Aorta (tissue), 5 donors: ENCODE data around the gene KLHDC4. TPM values are rescaled to one million over a fixed set of nuclear protein-coding genes. Genes with fewer than 3 reads are reported as not detected.

Source experiments
- ATAC-seq: fragments of 200-7000 bp; cut with Tn5 transposase; one replicate; pipeline ENCODE4 v1.9.1; 2022; ENCODE audit warnings: moderate library complexity; ENCODE audit not compliant: low FRiP score
- DNase-seq, 2 donors: peaks; one replicate each; pipeline ENCODE4 v3.0.0-alpha.2; 2020
- H3K27ac ChIP-seq, 2 donors: one replicate each; pipeline ENCODE4 v1.5.1; 2013; ENCODE audit warnings: low read length in 2 of 2, mild to moderate bottlenecking in 2 of 2, moderate library complexity in 2 of 2, control low read depth in 1 of 2, inconsistent platforms in 1 of 2, low read depth in 1 of 2
- H3K27me3 ChIP-seq, 2 donors: one replicate each; pipeline ENCODE4 v1.6.1; 2013; ENCODE audit warnings: control low read depth in 1 of 2, low read length in 1 of 2, mild to moderate bottlenecking in 1 of 2, moderate library complexity in 1 of 2; ENCODE audit not compliant: insufficient read depth in 2 of 2, control insufficient read depth in 1 of 2
- H3K36me3 ChIP-seq, 2 donors: one replicate each; pipeline ENCODE4 v1.6.1; 2013; ENCODE audit warnings: control low read depth in 1 of 2, low read length in 1 of 2, mild to moderate bottlenecking in 1 of 2; ENCODE audit not compliant: insufficient read depth in 2 of 2, control insufficient read depth in 1 of 2
- H3K4me1 ChIP-seq, 2 donors: one replicate each; pipeline ENCODE4 v1.6.1; 2013; ENCODE audit warnings: low read length in 2 of 2, control low read depth in 1 of 2, mild to moderate bottlenecking in 1 of 2, moderate library complexity in 1 of 2; ENCODE audit not compliant: insufficient read depth in 2 of 2, control insufficient read depth in 1 of 2
- H3K4me3 ChIP-seq, 2 donors: one replicate each; pipeline ENCODE4 v1.5.1; 2013; ENCODE audit warnings: low read length in 2 of 2, control low read depth in 1 of 2, mild to moderate bottlenecking in 1 of 2
- H3K9me3 ChIP-seq: one replicate; pipeline ENCODE4 v1.6.1; 2013; ENCODE audit warnings: mild to moderate bottlenecking, low read length; ENCODE audit not compliant: control insufficient read depth
- WGBS, 2 donors: extraction: QIAGEN DNeasy Blood & Tissue Kit; methylation state at CpG; one replicate each; pipeline ENCODE4 v1.1.7; 2013; 5-methylcytosine and 5-hydroxymethylcytosine counted together
- intact Hi-C, 2 donors: fragments of 100-400 bp; cut with DNase I; formaldehyde crosslinking; loops; one replicate each; pipeline versions ENCODE4 v1.14.2 to v1.15.0; 2022
- polyA plus RNA-seq, 2 donors: library from polyadenylated mRNA; stranded (reverse); fragments of 200-250 nt; gene quantifications; one replicate each; pipeline ENCODE4 v1.2.3, GENCODE V29; 2013
- total RNA-seq, 2 donors: library from RNA; stranded (reverse); fragmentation: NEBNext Ultra II Directional; extraction: Animal tissue kit (Norgen Biotek cat#: 25700); gene quantifications; one replicate each; pipeline ENCODE4 v1.2.1, GENCODE V29; 2021
- donor health status: healthy with polysubstance abuse.
- donor health status: Bipolar disorder and iron deficiency.
- donor health status: DM: no; HTN: no; CAD: no.
- donor health status: DM: no; HTN: no; CAD: no.
- donor health status: DM: yes; HTN: yes; CAD: no.

Gene KLHDC4
- total and polyA plus RNA-seq, 4 donors, result 12.0 to 52.3 (median 36.1) TPM

DNA sequence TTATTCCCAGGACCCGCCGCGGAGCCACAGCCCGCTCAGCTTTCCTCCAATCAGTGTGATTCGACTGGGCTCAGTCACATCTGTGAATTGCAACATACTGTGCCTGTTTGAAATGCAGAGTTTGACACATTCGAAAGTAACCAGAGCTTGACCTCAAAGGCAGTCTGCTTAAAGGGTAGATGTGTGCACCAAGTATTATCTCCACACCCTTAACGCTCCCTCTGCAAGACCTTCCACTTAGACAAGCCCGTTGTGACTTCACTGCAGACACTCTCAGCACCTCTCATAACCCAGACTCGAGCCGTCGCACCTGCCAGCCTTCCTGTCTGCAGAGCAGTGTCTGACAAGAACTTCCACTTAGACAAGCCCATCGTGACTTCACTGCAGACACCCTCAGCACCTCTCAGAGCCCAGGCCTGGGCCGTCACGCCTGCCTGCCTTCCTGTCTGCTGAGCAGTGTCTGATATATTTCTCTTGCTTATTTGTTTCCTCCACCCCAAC, 3.7 kb downstream of the KLHDC4 start:
- no peak for DNase-seq
- H3K4me1 ChIP-seq, result no peaks in the 10 kb centered on the region
- intact Hi-C loops, result loop anchor here in 1 of 2 donors (10.0 kb wide), 1 partner anchor 367 kb away; the partner anchor contains the start of gene MAP1LC3B
- no peaks in the 10 kb centered on the region for H3K9me3 ChIP-seq
- WGBS, 2 donors, result 85 to 90% methylated on average over 14 of the region's 14 CpGs
- no peak overlapping the region for H3K4me3 ChIP-seq
- H3K27me3 ChIP-seq, result no peaks in the 10 kb centered on the region
- no peak for ATAC-seq
- no peaks in the 10 kb centered on the region for H3K36me3 ChIP-seq
- H3K27ac ChIP-seq, result no peak overlapping the region

GRCh38 chr16:87761060-87761459, 4.7 kb downstream of the KLHDC4 start:
- ATAC-seq, result no peak
- WGBS, 2 donors, result 86 to 89% methylated on average over 8 of the region's 8 CpGs
- H3K27me3 ChIP-seq, result no peaks in the 10 kb centered on the region
- no peak overlapping the region for H3K27ac ChIP-seq
- DNase-seq, result no peak
- H3K36me3 ChIP-seq, result peaks cover 0 to under 1% of the 10 kb centered on the region in 2 donors
- no peak overlapping the region for H3K4me3 ChIP-seq
- H3K4me1 ChIP-seq, result no peaks in the 10 kb centered on the region
- no peaks in the 10 kb centered on the region for H3K9me3 ChIP-seq
- intact Hi-C loops, result loop anchor here in 1 of 2 donors (10.0 kb wide), 1 partner anchor 366 kb away; the partner anchor contains the start of gene MAP1LC3B

GRCh38 chr16:87757841-87758426, 7.9 kb downstream of the KLHDC4 start:
- ATAC-seq (no peak), DNase-seq (no peak)
- no peak overlapping the region for H3K4me3 ChIP-seq
- H3K4me1 ChIP-seq, result no peaks in the 10 kb centered on the region
- H3K27ac ChIP-seq, result no peak overlapping the region
- H3K27me3 ChIP-seq, result no peaks in the 10 kb centered on the region
- H3K36me3 ChIP-seq, result peaks cover 0 to 7% of the 10 kb centered on the region in 2 donors
- intact Hi-C loops, result no loop called here
- H3K9me3 ChIP-seq, result no peaks in the 10 kb centered on the region
- WGBS, 2 donors, result 88 to 89% methylated on average over 8 of the region's 8 CpGs

- DNase-seq (no peak), ATAC-seq (no peak)
- Histone ChIP-seq H3K4me1 (no peaks in the 10 kb centered on the region), H3K36me3 (peaks cover 2 to 9% of the 10 kb centered on the region in 2 donors), H3K27me3 (no peaks in the 10 kb centered on the region), H3K9me3 (no peaks in the 10 kb centered on the region), H3K4me3 (no peak overlapping the region), H3K27ac (no peak overlapping the region)
- intact Hi-C loops, result no loop called here
- 91 to 92% methylated on average over 11 of the region's 11 CpGs for WGBS, 2 donors
Observed at GRCh38 chr16:87754535-87754934, 11.3 kb downstream of the KLHDC4 start.

GRCh38 chr16:87747626-87748414, 18.0 kb downstream of the KLHDC4 start:
- Histone ChIP-seq H3K4me3 (no peak overlapping the region), H3K27me3 (no peaks in the 10 kb centered on the region), H3K4me1 (no peaks in the 10 kb centered on the region), H3K27ac (no peak overlapping the region), H3K9me3 (no peaks in the 10 kb centered on the region), H3K36me3 (peaks cover 2 to 9% of the 10 kb centered on the region in 2 donors)
- DNase-seq (no peak), ATAC-seq (no peak)
- WGBS, 2 donors, result 89 to 92% methylated on average over 22 of the region's 22 CpGs
- intact Hi-C loops, result no loop called here

DNA sequence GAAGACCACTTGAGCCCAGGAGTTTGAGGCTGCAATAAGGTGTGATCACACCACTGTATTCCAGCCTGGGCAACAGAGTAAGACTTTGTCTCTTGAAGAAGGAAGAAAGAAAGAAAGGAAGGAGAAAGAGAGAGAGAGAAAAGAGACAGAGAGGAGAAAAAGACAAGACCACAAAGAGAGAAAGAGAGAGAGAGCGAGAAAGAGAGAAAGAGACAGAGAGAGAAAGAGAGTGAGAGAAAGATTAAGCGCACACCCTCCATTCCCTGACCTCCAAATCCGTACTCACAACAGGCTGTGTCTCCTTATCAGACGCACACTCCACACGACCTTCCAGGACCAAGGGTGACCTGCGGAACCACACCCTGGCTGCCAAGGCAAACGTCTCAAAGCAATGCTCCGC, 19.6 kb downstream of the KLHDC4 start:
- H3K36me3 ChIP-seq, result peaks cover 0 to 9% of the 10 kb centered on the region in 2 donors
- DNase-seq (no peak), ATAC-seq (no peak)
- WGBS, 2 donors, result 90 to 91% methylated on average over 8 of the region's 8 CpGs
- no peaks in the 10 kb centered on the region for H3K4me1 ChIP-seq
- intact Hi-C loops, result no loop called here
- no peaks in the 10 kb centered on the region for H3K27me3 ChIP-seq
- no peak overlapping the region for H3K4me3 ChIP-seq
- no peak overlapping the region for H3K27ac ChIP-seq
- no peaks in the 10 kb centered on the region for H3K9me3 ChIP-seq

- intact Hi-C loops, result no loop called here
- no peak overlapping the region for H3K4me3 ChIP-seq
- no peaks in the 10 kb centered on the region for H3K27me3 ChIP-seq
- WGBS, 2 donors, result 92% methylated on average over 23 to 25 of the region's 25 CpGs
- H3K9me3 ChIP-seq, result no peaks in the 10 kb centered on the region
- peaks cover 0 to 6% of the 10 kb centered on the region in 2 donors for H3K36me3 ChIP-seq
- ATAC-seq, result no peak
- DNase-seq, result no peak
- no peak overlapping the region for H3K27ac ChIP-seq
- no peaks in the 10 kb centered on the region for H3K4me1 ChIP-seq
Observed at GRCh38 chr16:87744750-87745514, 20.9 kb downstream of the KLHDC4 start.

DNA sequence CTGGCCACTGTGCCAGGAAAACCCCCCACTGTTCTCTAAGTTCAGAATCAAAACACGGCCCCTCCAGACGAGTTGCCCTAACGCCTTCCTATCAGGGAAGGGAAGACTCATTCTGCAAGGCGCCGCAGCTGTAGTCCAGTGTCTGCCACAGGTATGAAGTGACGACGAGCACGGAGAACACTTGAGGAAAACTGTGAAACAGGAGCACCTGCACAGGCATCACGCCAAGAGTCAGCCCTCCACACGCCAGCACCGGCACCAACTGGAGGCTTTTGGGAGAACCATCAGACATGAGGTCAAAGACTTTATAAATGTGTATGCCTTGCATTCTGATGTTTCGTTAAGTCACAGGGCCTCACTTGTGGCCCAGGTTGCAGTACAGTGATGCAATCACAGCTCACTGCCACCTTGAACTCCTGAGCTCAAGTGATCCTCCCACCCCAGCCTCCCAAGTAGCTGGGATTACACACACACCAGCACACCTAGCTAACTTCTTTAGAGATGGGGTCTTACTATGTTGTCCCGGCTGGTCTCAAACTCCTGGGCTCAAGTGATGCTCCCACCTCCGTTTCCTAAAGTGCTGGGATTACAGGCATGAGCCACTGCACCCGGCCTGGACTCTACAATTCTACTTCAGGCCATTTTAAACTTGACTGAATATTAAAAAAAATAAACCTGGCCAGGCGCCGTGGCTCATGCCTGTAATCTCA, 22.9 kb downstream of the KLHDC4 start:
- WGBS, 2 donors, result 86 to 92% methylated on average over 17 of the region's 17 CpGs

More for the DNA sequence above, 22.9 kb downstream of the KLHDC4 start:
- Histone ChIP-seq H3K4me1 (no peaks in the 10 kb centered on the region), H3K27ac (no peak overlapping the region), H3K36me3 (peaks cover 0 to 4% of the 10 kb centered on the region in 2 donors), H3K9me3 (no peaks in the 10 kb centered on the region), H3K4me3 (no peak overlapping the region), H3K27me3 (no peaks in the 10 kb centered on the region)
- no peak for ATAC-seq
- DNase-seq, result no peak
- intact Hi-C loops, result no loop called here
